ENCODE results near the gene EGR1.
"Not testable (repeated sequence)": the region's sequence is repeated elsewhere in the genome, so short reads cannot be mapped to it uniquely, and the experiment has no call there.

The EGR1 gene

GRCh38 chr5:138506370-138507306, 41.4 kb downstream of the EGR1 start:
- DNase-seq: no peak

- not testable (repeated sequence) for DNase-seq
These were observed 42.2 kb downstream of the EGR1 start for GRCh38 chr5:138507485-138507884.

GRCh38 chr5:138508958-138509357, 43.7 kb downstream of the EGR1 start:
- no peak for DNase-seq

- no peak for DNase-seq
These were observed 48.7 kb downstream of the EGR1 start for GRCh38 chr5:138514021-138514420.

- DNase-seq: no peak
These were observed 50.4 kb downstream of the EGR1 start for GRCh38 chr5:138515556-138516245.

GRCh38 chr5:138517437-138517836, 52.2 kb downstream of the EGR1 start:
- no peak for DNase-seq
